HepG2 (cell line): ENCODE data around the gene TMEM198. TPM values are rescaled to one million over a fixed set of nuclear protein-coding genes. Genes with fewer than 3 reads are reported as not detected.

ENCODE experiments used
- EP300 ChIP-seq, 3 experiments: sonication (generic) in 1 of 3; formaldehyde crosslinking in 1 of 3; IDR thresholded peaks; 2 replicates each; pipeline versions ENCODE4 v1.5.1 to v1.6.1; 2011 to 2020; ENCODE audit warnings: low read depth in 2 of 3, low read length in 2 of 3, borderline replicate concordance in 1 of 3, improper control_type of control experiment in 1 of 3, mild to moderate bottlenecking in 1 of 3, missing genetic modification reagents in 1 of 3, moderate library complexity in 1 of 3
- KDM6A ChIP-seq: IDR thresholded peaks from 2 replicates; pipeline ENCODE4 v1.6.1; 2016; ENCODE audit warnings: low read depth
- MED8 ChIP-seq: sonication (generic); formaldehyde crosslinking; IDR thresholded peaks from 2 replicates; pipeline ENCODE4 v1.8.1; 2023; ENCODE audit warnings: mild to moderate bottlenecking, missing genetic modification reagents; ENCODE audit not compliant: insufficient replicate concordance
- MEIS2 ChIP-seq: sonication (generic); formaldehyde crosslinking; IDR thresholded peaks from 2 replicates; pipeline ENCODE4 v1.9.0; 2021; ENCODE audit warnings: mild to moderate bottlenecking, missing genetic modification reagents
- POLR2A ChIP-seq, 2 experiments: IDR thresholded peaks; 2 replicates each; pipeline ENCODE4 v1.6.1; 2011; ENCODE audit warnings: low read depth in 2 of 2, low read length in 2 of 2, mild to moderate bottlenecking in 1 of 2, moderate library complexity in 1 of 2; ENCODE audit not compliant: insufficient read depth in 1 of 2
- SAFB2 ChIP-seq: sonication (generic); formaldehyde crosslinking; IDR thresholded peaks from 2 replicates; pipeline ENCODE4 v1.5.1; 2020; ENCODE audit warnings: missing genetic modification reagents, low read depth, mild to moderate bottlenecking, borderline replicate concordance
- SNAPC2 ChIP-seq: sonication (generic); formaldehyde crosslinking; IDR thresholded peaks from 2 replicates; pipeline ENCODE4 v1.8.1; 2022; ENCODE audit warnings: mild to moderate bottlenecking, missing genetic modification reagents
- SP4 ChIP-seq: sonication (generic); formaldehyde crosslinking; IDR thresholded peaks from 2 replicates; pipeline ENCODE4 v1.8.1; 2023; ENCODE audit warnings: mild to moderate bottlenecking, missing genetic modification reagents
- SYNCRIP ChIP-seq: fragments of 200-400 bp; formaldehyde crosslinking; IDR thresholded peaks from 2 replicates; pipeline ENCODE4 v1.6.1; 2018; ENCODE audit warnings: mild to moderate bottlenecking, low read depth, low read length; ENCODE audit not compliant: insufficient read depth
- TGIF2 ChIP-seq: IDR thresholded peaks from 2 replicates; pipeline ENCODE4 v1.6.1; 2016; ENCODE audit warnings: control low read depth, missing compliant biosample characterization
- YY1 ChIP-seq: IDR thresholded peaks from 2 replicates; pipeline ENCODE4 v1.6.1; 2011; ENCODE audit warnings: low read length, low read depth, moderate library complexity, mild to moderate bottlenecking; ENCODE audit not compliant: insufficient read depth, insufficient replicate concordance
- ZNF251 ChIP-seq: sonication (generic); formaldehyde crosslinking; IDR thresholded peaks from 2 replicates; pipeline ENCODE4 v1.9.0; 2021; ENCODE audit warnings: mild to moderate bottlenecking, missing genetic modification reagents
- ZNF460 ChIP-seq: sonication (generic); formaldehyde crosslinking; IDR thresholded peaks from 2 replicates; pipeline ENCODE4 v1.5.1; 2020; ENCODE audit warnings: missing genetic modification reagents, mild to moderate bottlenecking, borderline replicate concordance
- ZNF549 ChIP-seq: sonication (generic); formaldehyde crosslinking; IDR thresholded peaks from 2 replicates; pipeline ENCODE4 v1.5.0; 2020; ENCODE audit warnings: missing genetic modification reagents
- ZNF567 ChIP-seq: sonication (generic); formaldehyde crosslinking; IDR thresholded peaks from 2 replicates; pipeline ENCODE4 v1.8.1; 2023; ENCODE audit warnings: mild to moderate bottlenecking, missing genetic modification reagents, borderline replicate concordance
- polyA plus RNA-seq, 8 experiments: library from polyadenylated mRNA; depleted of rRNA in 3 of 8; stranded (reverse) in 7 of 8; unstranded in 1 of 8; fragments of >200 nt; fragmentation: Illumina TruSeq in 4 of 8; extraction: Trizol in 4 of 8; gene quantifications; 2 replicates each; pipeline versions ENCODE4 v1.2.1 to v1.2.3, GENCODE V29; 2011 to 2016; ENCODE audit warnings: low read depth in 4 of 8, missing spikeins in 1 of 8, mixed read lengths in 1 of 8; ENCODE audit not compliant: insufficient read depth in 1 of 8
- total RNA-seq, 5 experiments: library from RNA; depleted of rRNA; stranded (reverse); fragments of >200 nt; fragmentation: Illumina TruSeq; extraction: Trizol; gene quantifications; 2 replicates each; pipeline ENCODE4 v1.2.3, GENCODE V29; 2016; ENCODE audit warnings: low read depth in 1 of 5
- TF ChIP-seq, protein P1 (sequence below): sonication (generic); IDR thresholded peaks from 2 replicates; pipeline ENCODE4 v1.6.1; 2016; ENCODE audit warnings: low read depth, borderline replicate concordance
- TF ChIP-seq, protein P2 (sequence below): sonication (generic); formaldehyde crosslinking; IDR thresholded peaks from 2 replicates; pipeline ENCODE4 v1.5.1; 2020; ENCODE audit warnings: mild to moderate bottlenecking, missing genetic modification reagents, moderate library complexity
- TF ChIP-seq, protein P3 (sequence below): sonication (generic); formaldehyde crosslinking; IDR thresholded peaks from 2 replicates; pipeline ENCODE4 v1.8.0; 2022; ENCODE audit warnings: mild to moderate bottlenecking, missing genetic modification reagents
- TF ChIP-seq, protein P4 (sequence below): sonication (generic); formaldehyde crosslinking; IDR thresholded peaks from 2 replicates; pipeline ENCODE4 v1.4.0; 2020; ENCODE audit warnings: mild to moderate bottlenecking, missing genetic modification reagents
- TF ChIP-seq, protein P5 (sequence below): sonication (generic); formaldehyde crosslinking; IDR thresholded peaks from 2 replicates; pipeline ENCODE4 v1.5.0; 2020; ENCODE audit warnings: missing genetic modification reagents, mild to moderate bottlenecking, borderline replicate concordance

Gene TMEM198
- total and polyA plus RNA-seq, 2 of the 13 experiments (the other 11 are each of a cell fraction or from before 2014, with no cell fraction given), result 17.3 to 23.5 TPM

DNA sequence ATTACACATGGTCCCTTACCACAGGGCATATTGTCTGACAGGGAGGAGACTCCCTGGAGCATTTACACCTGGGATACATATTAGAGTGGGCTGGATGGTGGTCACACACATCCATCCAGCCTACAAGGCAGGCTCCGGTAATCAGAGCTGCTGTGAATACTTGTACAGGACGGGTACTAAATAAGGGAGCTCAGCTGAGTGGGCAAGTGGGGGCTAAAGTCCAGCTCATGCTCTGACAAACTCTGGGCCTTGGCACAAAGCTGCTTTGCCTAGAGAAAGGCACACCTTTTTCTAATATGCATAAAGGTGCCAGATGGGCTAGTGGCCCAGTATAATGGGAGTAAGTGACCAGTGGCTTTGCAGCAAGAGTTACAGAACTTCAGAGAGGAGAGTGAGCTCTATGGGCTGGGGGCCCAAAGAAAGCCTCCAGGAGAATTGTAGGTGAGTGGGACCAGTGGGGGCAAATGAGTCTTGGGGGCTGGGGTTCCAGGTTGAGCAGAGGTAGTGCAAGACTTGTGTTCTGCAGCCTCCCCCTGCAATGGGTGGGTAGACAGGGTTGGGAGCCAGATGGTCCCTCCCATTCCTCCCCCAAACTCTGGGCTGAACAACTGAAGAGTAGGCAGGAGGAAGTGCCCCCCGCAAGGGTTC, 1.6 kb downstream of the TMEM198 start (continued):
- TF ChIP-seq, protein P1, sequence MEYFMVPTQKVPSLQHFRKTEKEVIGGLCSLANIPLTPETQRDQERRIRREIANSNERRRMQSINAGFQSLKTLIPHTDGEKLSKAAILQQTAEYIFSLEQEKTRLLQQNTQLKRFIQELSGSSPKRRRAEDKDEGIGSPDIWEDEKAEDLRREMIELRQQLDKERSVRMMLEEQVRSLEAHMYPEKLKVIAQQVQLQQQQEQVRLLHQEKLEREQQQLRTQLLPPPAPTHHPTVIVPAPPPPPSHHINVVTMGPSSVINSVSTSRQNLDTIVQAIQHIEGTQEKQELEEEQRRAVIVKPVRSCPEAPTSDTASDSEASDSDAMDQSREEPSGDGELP, result peak; percentile 54; the same call in 1 of the 2 replicates
- TF ChIP-seq YY1 (peak; percentile 5), MED8 (CRISPR knock-in tag) (no peak), ZNF549 (CRISPR knock-in tag) (no peak), POLR2A (IDR thresholded peaks at IDR 0.05; ENCODE audit: insufficient read depth in 1 of 2, low read depth in 2 of 2, low read length in 2 of 2) (peak in 1 of 2 experiments; percentile 43; a peak in 1 of 4 replicates), EP300 (IDR thresholded peaks at IDR 0.05; ENCODE audit: low read depth in 2 of 2, low read length in 2 of 2) (0 out of 4 replicates have a peak, but pooled peaks of 1 of the 2 experiments have one; percentile 8), EP300 (CRISPR knock-in tag; IDR thresholded peaks at IDR 0.05; ENCODE audit: borderline replicate concordance) (no peak), TGIF2 (CRISPR knock-in tag) (no peak), ZNF251 (CRISPR knock-in tag) (no peak), SAFB2 (CRISPR knock-in tag) (no peak), ZNF460 (CRISPR knock-in tag) (no peak), SP4 (CRISPR knock-in tag) (peak; percentile 36; the same call in 1 of the 2 replicates), SYNCRIP (no peak), SNAPC2 (CRISPR knock-in tag) (0 out of 2 replicates have a peak, but pooled peaks have one; percentile 54), MEIS2 (0 out of 2 replicates have a peak, but pooled peaks have one; percentile 26), KDM6A (CRISPR knock-in tag) (no peak), ZNF567 (CRISPR knock-in tag) (no peak)
- TF ChIP-seq, protein P2, sequence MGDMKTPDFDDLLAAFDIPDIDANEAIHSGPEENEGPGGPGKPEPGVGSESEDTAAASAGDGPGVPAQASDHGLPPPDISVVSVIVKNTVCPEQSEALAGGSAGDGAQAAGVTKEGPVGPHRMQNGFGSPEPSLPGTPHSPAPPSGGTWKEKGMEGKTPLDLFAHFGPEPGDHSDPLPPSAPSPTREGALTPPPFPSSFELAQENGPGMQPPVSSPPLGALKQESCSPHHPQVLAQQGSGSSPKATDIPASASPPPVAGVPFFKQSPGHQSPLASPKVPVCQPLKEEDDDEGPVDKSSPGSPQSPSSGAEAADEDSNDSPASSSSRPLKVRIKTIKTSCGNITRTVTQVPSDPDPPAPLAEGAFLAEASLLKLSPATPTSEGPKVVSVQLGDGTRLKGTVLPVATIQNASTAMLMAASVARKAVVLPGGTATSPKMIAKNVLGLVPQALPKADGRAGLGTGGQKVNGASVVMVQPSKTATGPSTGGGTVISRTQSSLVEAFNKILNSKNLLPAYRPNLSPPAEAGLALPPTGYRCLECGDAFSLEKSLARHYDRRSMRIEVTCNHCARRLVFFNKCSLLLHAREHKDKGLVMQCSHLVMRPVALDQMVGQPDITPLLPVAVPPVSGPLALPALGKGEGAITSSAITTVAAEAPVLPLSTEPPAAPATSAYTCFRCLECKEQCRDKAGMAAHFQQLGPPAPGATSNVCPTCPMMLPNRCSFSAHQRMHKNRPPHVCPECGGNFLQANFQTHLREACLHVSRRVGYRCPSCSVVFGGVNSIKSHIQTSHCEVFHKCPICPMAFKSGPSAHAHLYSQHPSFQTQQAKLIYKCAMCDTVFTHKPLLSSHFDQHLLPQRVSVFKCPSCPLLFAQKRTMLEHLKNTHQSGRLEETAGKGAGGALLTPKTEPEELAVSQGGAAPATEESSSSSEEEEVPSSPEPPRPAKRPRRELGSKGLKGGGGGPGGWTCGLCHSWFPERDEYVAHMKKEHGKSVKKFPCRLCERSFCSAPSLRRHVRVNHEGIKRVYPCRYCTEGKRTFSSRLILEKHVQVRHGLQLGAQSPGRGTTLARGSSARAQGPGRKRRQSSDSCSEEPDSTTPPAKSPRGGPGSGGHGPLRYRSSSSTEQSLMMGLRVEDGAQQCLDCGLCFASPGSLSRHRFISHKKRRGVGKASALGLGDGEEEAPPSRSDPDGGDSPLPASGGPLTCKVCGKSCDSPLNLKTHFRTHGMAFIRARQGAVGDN, result peak; percentile 55
- TF ChIP-seq, protein P3, sequence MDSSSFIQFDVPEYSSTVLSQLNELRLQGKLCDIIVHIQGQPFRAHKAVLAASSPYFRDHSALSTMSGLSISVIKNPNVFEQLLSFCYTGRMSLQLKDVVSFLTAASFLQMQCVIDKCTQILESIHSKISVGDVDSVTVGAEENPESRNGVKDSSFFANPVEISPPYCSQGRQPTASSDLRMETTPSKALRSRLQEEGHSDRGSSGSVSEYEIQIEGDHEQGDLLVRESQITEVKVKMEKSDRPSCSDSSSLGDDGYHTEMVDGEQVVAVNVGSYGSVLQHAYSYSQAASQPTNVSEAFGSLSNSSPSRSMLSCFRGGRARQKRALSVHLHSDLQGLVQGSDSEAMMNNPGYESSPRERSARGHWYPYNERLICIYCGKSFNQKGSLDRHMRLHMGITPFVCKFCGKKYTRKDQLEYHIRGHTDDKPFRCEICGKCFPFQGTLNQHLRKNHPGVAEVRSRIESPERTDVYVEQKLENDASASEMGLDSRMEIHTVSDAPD (CRISPR knock-in tag), result no peak
- TF ChIP-seq, protein P4, sequence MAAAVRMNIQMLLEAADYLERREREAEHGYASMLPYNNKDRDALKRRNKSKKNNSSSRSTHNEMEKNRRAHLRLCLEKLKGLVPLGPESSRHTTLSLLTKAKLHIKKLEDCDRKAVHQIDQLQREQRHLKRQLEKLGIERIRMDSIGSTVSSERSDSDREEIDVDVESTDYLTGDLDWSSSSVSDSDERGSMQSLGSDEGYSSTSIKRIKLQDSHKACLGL, result 0 out of 2 replicates have a peak, but pooled peaks have one; percentile 29
- TF ChIP-seq, protein P5, sequence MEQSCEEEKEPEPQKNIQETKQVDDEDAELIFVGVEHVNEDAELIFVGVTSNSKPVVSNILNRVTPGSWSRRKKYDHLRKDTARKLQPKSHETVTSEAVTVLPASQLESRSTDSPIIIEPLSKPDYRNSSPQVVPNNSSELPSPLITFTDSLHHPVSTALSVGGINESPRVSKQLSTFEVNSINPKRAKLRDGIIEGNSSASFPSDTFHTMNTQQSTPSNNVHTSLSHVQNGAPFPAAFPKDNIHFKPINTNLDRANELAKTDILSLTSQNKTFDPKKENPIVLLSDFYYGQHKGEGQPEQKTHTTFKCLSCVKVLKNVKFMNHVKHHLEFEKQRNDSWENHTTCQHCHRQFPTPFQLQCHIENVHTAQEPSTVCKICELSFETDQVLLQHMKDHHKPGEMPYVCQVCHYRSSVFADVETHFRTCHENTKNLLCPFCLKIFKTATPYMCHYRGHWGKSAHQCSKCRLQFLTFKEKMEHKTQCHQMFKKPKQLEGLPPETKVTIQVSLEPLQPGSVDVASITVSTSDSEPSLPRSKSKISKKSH (CRISPR knock-in tag), result peak; percentile 42; the same call in 1 of the 2 replicates
